Measurements from ENCODE around the gene LYSMD4.
A peak's percentile ranks its signal among the peaks of the same experiment; 100 is the strongest.
"Not testable (repeated sequence)": the region's sequence is repeated elsewhere in the genome, so short reads cannot be mapped to it uniquely, and the experiment has no call there.

The LYSMD4 gene

DNA sequence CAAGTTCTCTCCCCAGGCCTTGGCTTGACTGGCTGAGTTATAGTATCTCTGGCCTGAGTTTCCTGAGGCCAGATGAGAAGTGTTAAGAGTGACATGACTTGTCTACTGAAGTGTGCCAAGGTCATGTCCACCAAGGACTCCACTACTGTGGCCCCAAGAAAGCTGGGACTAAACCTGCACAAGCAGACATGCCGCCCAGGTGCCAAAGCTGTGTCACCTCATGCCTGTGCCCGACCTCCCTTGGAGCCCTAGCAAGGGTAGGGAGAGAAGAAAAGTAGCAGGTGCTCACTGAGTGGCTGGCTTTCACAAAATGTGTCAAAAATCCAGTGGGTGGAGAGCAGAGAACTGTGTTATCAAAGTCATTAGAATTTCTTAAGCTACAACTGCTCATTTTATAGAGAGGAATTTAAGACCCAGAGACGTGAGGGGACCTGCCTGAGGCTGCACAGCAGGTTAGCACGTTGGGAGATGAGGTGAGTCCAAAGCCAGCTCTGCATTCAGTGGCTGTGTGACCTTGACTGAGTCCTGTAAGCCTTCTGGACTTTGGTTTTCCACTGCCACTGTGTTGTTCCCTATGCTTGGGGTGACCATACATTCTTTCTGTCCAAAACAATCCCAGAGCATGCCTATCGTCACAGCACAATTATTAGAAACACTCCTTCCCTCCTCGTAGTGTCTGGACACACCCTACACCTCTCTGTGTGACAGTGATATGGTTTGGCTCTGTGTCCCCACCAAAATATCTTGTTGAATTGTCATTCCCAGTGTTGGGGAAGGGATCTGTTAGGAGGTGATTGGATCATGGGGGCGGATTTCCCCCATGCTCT, 5.0 kb upstream of the LYSMD4 start:
- no peak overlapping the region for H3K4me2 ChIP-seq
- TF ChIP-seq, protein P1, sequence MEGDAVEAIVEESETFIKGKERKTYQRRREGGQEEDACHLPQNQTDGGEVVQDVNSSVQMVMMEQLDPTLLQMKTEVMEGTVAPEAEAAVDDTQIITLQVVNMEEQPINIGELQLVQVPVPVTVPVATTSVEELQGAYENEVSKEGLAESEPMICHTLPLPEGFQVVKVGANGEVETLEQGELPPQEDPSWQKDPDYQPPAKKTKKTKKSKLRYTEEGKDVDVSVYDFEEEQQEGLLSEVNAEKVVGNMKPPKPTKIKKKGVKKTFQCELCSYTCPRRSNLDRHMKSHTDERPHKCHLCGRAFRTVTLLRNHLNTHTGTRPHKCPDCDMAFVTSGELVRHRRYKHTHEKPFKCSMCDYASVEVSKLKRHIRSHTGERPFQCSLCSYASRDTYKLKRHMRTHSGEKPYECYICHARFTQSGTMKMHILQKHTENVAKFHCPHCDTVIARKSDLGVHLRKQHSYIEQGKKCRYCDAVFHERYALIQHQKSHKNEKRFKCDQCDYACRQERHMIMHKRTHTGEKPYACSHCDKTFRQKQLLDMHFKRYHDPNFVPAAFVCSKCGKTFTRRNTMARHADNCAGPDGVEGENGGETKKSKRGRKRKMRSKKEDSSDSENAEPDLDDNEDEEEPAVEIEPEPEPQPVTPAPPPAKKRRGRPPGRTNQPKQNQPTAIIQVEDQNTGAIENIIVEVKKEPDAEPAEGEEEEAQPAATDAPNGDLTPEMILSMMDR (conservative IDR thresholded peaks at IDR 0.05; ENCODE audit: low read depth, low read length) = no peak
- no peak overlapping the region for H3K27ac ChIP-seq
- peaks cover 10% of the 10 kb centered on the region for H3K4me1 ChIP-seq (ENCODE audit: low read depth, poor library complexity, severe bottlenecking)
- no peaks in the 10 kb centered on the region for H3K79me2 ChIP-seq (ENCODE audit: insufficient read depth, low read depth)
- H3K9ac ChIP-seq = no peak overlapping the region
- no peaks in the 10 kb centered on the region for H3K27me3 ChIP-seq (ENCODE audit: insufficient read depth, low read depth)
- no peaks in the 10 kb centered on the region for H4K20me1 ChIP-seq (ENCODE audit: insufficient read depth)
- H3K36me3 ChIP-seq (ENCODE audit: insufficient read depth) = no peaks in the 10 kb centered on the region
- H2AFZ ChIP-seq (ENCODE audit: low read depth) = no peak overlapping the region
- no peak overlapping the region for H3K4me3 ChIP-seq (IDR thresholded peaks at IDR 0.05; ENCODE audit: insufficient read depth, low read depth, low read length)

DNA sequence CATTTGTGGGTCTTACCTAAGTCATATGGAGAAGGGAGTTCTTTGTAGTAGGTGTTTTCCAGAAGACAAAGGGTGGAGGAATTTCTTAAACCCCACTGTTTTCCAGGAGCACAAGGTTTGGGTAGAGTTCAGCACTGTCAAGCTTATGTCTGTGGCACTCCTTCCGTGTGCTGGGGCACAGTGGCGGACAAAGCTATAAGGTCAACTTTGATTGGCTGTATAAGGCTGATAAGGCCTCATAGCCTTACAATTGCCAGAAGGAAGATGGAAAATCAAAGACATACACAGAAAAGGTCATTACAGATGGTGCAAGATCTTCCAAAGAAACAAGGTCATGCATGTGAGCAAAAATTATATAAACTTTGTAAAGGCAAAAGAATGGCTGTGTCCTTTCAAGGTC, 3.5 kb upstream of the LYSMD4 start:
- TF ChIP-seq, protein P1 (conservative IDR thresholded peaks at IDR 0.05; ENCODE audit: low read depth, low read length) = no peak
- H3K9ac ChIP-seq = no peak overlapping the region
- H2AFZ ChIP-seq (ENCODE audit: low read depth) = no peak overlapping the region

DNA sequence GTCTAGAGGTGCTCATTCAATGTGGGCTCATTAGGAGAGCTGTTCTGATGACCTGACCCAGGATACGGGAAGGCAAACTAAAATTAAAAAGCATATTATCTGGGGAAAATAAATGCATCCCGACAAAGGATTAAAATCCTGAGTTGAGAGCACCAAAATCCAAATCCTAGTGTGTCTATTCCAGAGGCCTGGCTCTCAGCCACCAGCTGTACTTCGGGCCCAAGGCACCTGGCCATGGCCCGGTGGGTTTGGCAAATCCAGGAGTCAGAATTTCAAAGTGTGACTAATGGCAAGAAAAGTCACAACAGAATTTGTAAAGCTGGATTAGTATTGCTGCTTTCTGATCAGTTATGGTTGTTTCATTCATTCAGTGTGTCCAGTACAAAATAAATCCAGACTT, 2.6 kb upstream of the LYSMD4 start:
- Histone ChIP-seq H4K20me1 (ENCODE audit: insufficient read depth) (no peaks in the 10 kb centered on the region), H3K27ac (no peak overlapping the region), H3K4me3 (IDR thresholded peaks at IDR 0.05; ENCODE audit: insufficient read depth, low read depth, low read length) (no peak overlapping the region), H3K4me2 (no peak overlapping the region), H3K36me3 (ENCODE audit: insufficient read depth) (no peaks in the 10 kb centered on the region), H3K9ac (no peak overlapping the region), H3K4me1 (ENCODE audit: low read depth, poor library complexity, severe bottlenecking) (peaks cover 10% of the 10 kb centered on the region), H3K27me3 (ENCODE audit: insufficient read depth, low read depth) (no peaks in the 10 kb centered on the region), H3K79me2 (ENCODE audit: insufficient read depth, low read depth) (no peaks in the 10 kb centered on the region), H2AFZ (ENCODE audit: low read depth) (no peak overlapping the region)
- TF ChIP-seq, protein P1 (conservative IDR thresholded peaks at IDR 0.05; ENCODE audit: low read depth, low read length) = no peak

More for the DNA sequence above, 3.5 kb upstream of the LYSMD4 start:
- H3K27ac ChIP-seq = no peak overlapping the region
- H3K4me1 ChIP-seq (ENCODE audit: low read depth, poor library complexity, severe bottlenecking) = peaks cover 10% of the 10 kb centered on the region
- H3K4me2 ChIP-seq = no peak overlapping the region
- no peaks in the 10 kb centered on the region for H3K27me3 ChIP-seq (ENCODE audit: insufficient read depth, low read depth)
- H3K4me3 ChIP-seq (IDR thresholded peaks at IDR 0.05; ENCODE audit: insufficient read depth, low read depth, low read length) = no peak overlapping the region
- H3K79me2 ChIP-seq (ENCODE audit: insufficient read depth, low read depth) = no peaks in the 10 kb centered on the region
- H3K36me3 ChIP-seq (ENCODE audit: insufficient read depth) = no peaks in the 10 kb centered on the region
- H4K20me1 ChIP-seq (ENCODE audit: insufficient read depth) = no peaks in the 10 kb centered on the region

DNA sequence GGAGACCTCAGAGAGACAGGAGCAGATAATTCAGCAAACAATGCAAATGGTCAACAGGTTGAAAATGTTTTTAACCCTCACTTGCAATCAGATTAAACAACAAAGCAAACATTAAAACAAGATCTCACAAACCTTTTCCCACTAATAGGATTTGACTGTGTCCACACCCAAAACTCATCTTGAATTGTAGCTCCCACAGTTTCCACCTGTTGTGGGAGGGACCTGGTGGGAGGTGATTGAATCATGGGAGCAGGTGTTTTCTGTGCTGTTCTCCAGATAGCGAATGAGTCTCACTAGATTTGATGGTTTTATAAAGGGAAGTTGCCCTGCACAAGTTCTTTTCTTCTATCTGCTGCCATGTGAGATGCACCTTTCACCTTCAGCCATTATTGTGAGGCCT, 1.3 kb upstream of the LYSMD4 start:
- Histone ChIP-seq H3K79me2 (ENCODE audit: insufficient read depth, low read depth) (no peaks in the 10 kb centered on the region), H4K20me1 (ENCODE audit: insufficient read depth) (no peaks in the 10 kb centered on the region), H3K36me3 (ENCODE audit: insufficient read depth) (no peaks in the 10 kb centered on the region), H3K27ac (no peak overlapping the region), H3K27me3 (ENCODE audit: insufficient read depth, low read depth) (no peaks in the 10 kb centered on the region), H3K4me1 (ENCODE audit: low read depth, poor library complexity, severe bottlenecking) (peaks cover 10% of the 10 kb centered on the region), H2AFZ (ENCODE audit: low read depth) (no peak overlapping the region), H3K9ac (no peak overlapping the region), H3K4me2 (no peak overlapping the region), H3K4me3 (IDR thresholded peaks at IDR 0.05; ENCODE audit: insufficient read depth, low read depth, low read length) (no peak overlapping the region)
- TF ChIP-seq, protein P1 (conservative IDR thresholded peaks at IDR 0.05; ENCODE audit: low read depth, low read length) = no peak

DNA sequence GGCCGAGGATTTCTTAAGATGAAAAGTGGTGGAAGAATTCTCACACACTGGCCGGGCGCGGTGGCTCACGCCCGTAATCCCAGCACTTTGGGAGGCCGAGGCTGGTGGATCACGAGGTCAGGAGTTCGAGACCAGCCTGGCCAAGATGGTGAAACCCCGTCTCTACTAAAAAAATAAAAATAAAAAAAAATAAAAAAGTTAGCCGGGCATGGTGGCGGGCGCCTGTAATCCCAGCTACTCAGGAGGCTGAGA, 729 bp upstream of the LYSMD4 start:
- H3K79me2 ChIP-seq (ENCODE audit: insufficient read depth, low read depth); H4K20me1 ChIP-seq (ENCODE audit: insufficient read depth); H3K27me3 ChIP-seq (ENCODE audit: insufficient read depth, low read depth); H3K4me1 ChIP-seq (ENCODE audit: low read depth, poor library complexity, severe bottlenecking); H3K4me3 ChIP-seq (IDR thresholded peaks at IDR 0.05; ENCODE audit: insufficient read depth, low read depth, low read length); H3K36me3 ChIP-seq (ENCODE audit: insufficient read depth): not testable (repeated sequence)
- peak overlapping the region; percentile 57; the same call in 1 of the 2 replicates for H3K4me2 ChIP-seq
- H3K9ac ChIP-seq = peak overlapping the region; percentile 67
- peak overlapping the region; percentile 93 for H2AFZ ChIP-seq (ENCODE audit: low read depth)
- peak overlapping the region; percentile 62 for H3K27ac ChIP-seq
